ENCODE results near the gene SLC22A31.

SLC22A31 gene

DNA sequence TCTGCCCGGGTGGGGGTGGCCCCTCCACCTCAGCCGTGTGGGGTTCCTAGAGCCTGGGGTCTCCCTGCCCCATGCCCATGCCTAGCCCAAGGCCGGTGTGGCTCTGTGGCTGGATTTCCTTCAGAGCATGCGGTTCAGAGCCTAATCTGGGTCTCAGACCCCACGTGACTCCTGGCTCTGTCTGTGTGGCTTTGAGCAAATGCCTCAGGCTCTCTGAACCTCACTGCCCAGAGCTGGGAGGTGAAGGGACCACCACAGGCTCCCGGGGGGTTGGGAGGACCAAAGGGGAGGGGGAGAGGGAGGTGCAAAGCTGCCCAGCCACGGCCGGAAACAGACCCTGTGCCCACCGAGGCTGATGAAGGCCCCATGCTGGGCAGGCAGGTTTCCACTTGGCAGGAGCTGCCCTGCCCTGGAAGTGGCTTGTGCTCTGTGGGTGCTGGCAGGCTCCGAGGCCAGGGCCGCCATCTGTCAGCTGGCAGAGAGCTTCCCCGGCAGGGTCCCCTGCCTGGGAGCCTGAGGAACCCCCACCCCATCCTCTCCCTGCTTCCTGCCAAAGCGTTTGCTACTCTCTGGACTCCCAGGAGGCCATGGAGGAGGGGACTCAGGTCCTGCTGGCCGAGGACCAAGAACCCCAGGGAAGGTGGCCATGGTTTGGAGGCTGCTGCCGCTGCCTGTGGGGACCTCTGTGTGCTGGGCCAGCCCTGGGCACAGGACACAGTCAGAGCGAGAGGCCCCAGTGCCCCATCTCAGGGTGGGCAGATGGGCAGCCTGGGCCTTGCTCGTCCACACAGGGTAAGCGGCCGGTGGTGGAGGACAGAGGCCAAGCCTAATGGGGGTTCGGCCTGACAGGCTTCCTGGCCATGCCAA is 24.8 kb downstream of the SLC22A31 start:
- no peak overlapping the region for H3K4me3 ChIP-seq (ENCODE audit: low read depth, low read length)
- TF ChIP-seq, protein P1, sequence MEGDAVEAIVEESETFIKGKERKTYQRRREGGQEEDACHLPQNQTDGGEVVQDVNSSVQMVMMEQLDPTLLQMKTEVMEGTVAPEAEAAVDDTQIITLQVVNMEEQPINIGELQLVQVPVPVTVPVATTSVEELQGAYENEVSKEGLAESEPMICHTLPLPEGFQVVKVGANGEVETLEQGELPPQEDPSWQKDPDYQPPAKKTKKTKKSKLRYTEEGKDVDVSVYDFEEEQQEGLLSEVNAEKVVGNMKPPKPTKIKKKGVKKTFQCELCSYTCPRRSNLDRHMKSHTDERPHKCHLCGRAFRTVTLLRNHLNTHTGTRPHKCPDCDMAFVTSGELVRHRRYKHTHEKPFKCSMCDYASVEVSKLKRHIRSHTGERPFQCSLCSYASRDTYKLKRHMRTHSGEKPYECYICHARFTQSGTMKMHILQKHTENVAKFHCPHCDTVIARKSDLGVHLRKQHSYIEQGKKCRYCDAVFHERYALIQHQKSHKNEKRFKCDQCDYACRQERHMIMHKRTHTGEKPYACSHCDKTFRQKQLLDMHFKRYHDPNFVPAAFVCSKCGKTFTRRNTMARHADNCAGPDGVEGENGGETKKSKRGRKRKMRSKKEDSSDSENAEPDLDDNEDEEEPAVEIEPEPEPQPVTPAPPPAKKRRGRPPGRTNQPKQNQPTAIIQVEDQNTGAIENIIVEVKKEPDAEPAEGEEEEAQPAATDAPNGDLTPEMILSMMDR (IDR thresholded peaks at IDR 0.05; ENCODE audit: borderline replicate concordance, insufficient read depth, low read depth, low read length) = no peak

DNA sequence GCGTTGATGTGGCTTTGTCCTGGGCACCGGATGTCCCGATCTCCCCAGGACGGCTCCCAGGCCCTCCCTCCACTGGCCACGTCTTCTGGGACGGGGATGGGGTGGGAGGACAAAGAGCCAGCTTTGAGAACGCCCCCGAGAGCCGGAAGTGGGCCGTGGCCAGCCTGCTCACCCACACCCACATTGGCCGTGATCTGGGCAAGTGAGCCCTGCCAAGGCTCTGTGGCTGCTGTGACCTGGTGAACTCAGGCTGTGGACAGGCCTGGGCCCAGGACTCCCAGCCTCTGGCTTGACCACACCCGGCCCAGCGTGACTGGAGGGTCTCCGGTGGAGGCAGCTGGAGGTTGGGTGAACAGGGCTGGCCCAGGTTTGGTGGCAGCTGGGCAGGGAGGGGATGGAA is 25.5 kb downstream of the SLC22A31 start:
- H3K4me3 ChIP-seq (ENCODE audit: low read depth, low read length) = no peak overlapping the region
- TF ChIP-seq, protein P1 (IDR thresholded peaks at IDR 0.05; ENCODE audit: borderline replicate concordance, insufficient read depth, low read depth, low read length) = no peak

DNA sequence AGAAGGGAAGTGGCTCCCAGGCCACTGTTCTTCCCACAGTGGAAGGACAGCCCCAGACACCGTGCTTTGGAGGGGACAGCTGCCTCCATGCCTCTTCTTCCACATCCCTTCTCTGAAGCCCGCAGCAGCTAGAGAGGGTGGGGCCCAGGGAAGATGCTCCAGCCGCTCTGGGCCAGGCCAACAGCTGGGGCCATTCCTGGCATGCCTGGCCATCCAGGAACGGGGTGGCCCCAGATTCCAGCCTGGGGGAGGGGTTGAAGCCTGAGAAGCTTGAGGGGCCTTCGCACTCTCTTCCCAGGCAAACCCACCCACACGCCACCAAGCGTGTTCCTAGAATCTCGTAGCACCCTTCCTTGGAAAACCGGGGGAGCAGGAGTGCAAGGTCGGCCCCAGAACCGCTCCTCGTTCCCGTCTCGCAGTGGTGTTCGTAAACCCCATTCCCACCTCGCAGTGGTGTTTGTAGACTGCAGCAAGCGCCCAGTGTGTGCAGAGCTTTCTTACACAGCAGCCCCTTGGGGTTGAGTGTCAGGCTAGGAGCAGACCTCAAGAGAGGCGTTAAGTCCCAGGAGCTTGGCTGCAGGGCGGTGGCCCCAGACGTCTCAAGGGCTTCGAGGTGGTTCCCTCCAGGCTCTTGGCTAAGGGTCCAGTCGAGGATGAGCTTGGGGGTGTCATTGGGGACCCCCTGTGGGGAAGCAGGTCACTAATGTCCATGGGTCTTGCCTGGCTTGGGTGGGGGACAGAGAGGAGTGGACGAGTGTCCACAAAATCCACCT is 26.1 kb downstream of the SLC22A31 start:
- TF ChIP-seq, protein P1 (IDR thresholded peaks at IDR 0.05; ENCODE audit: borderline replicate concordance, insufficient read depth, low read depth, low read length) = no peak
- no peak overlapping the region for H3K4me3 ChIP-seq (ENCODE audit: low read depth, low read length)

DNA sequence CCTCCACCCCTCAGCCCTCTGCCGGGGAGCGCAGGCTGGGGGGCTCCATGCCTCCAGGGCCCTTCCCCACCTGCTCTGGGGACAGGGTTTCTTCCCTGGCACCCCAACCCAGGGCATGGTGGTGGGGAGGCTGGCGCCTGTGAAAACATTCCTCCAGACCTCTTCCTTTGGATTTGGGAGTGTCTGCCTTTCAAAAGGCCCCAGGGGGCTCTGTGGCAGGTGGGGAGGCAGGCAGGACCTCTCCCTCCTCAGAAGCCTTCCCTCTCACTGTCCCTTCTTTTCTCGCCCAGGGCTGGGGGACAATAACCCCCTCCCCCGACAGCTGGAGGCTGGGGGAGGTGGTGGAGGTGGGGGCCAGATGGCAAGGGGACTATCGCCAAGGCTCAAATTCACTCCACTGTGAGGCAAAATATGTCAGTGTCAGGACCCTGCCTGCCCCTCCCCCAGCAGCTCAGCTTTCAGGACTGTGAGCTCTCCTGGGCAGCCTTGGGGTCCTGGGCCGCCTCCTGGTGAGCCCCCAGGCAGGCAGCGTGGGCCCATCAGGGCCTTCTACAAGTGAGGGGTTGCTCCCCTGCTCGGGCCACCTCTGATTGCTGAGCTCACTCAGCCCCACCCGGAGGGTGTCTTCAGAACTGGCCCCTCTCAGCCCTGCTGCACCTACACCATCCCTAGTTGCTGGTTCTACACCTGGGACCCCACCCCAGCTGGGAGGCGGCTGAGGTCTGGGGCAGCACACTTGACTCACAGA is 27.0 kb downstream of the SLC22A31 start:
- H3K4me3 ChIP-seq (ENCODE audit: low read depth, low read length) = no peak overlapping the region
- TF ChIP-seq, protein P1 (IDR thresholded peaks at IDR 0.05; ENCODE audit: borderline replicate concordance, insufficient read depth, low read depth, low read length) = no peak

DNA sequence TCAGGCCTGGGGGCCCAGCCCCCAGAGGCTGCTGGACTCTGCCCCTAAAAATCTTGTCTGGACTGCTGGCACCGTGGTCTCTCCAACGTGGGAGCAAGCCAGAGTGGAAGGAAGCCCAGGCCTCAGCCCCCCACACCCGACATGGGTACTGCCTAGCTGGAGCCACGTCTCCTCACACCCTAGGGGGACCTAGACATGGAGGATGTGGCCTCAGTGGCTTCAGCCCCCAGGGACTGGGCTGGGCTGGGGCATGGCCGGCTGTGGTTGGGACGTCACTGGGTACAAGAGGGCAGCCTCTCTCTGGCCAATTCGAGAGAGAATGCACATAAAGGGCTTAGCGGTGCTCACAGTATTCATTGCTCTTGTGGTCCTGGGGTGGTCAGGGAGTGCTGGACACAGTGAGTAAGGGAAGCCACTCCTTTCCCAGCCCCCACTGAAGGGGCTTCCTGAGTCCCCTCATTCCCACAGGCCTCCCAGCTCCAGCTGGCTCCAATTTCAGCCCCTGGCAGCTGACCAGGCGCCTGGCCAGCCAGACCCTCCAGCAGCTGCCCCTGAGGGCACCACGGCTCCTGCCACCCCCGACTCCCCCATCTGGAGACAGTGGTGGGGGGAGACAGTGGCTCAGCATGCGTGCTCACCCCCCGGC is 27.7 kb downstream of the SLC22A31 start:
- TF ChIP-seq, protein P1 (IDR thresholded peaks at IDR 0.05; ENCODE audit: borderline replicate concordance, insufficient read depth, low read depth, low read length) = no peak
- no peak overlapping the region for H3K4me3 ChIP-seq (ENCODE audit: low read depth, low read length)

DNA sequence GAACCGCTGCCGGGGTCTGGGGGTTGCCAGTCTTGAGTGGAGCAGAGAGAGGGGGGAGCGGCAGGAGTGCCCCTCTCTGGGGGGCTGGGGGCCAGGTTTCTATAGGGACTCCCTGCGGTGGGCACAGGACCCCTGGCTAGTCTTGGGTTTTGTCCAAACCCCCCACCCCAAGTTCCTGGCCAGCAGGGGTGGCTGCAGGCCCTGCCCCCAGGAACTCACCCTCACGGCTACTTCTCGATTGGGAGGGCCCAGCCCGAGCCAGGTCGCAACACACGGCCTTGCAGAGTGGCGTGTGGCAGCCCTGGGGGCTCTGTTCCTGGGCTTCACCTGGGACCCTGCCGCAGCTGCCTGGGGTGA is 28.2 kb downstream of the SLC22A31 start:
- H3K4me3 ChIP-seq (ENCODE audit: low read depth, low read length) = no peak overlapping the region
- TF ChIP-seq, protein P1 (IDR thresholded peaks at IDR 0.05; ENCODE audit: borderline replicate concordance, insufficient read depth, low read depth, low read length) = no peak

Data from GM12875 (cell line).